ENCODE results near the gene PSTPIP1.

Gene PSTPIP1

GRCh38 chr15:76986743-76987142 lies 8.2 kb upstream of the PSTPIP1 start:
- no peak for TF ChIP-seq CTCF (IDR thresholded peaks at IDR 0.05; ENCODE audit: low read depth, low read length)
- no peak overlapping the region for H3K4me3 ChIP-seq (ENCODE audit: low read depth, low read length)

- TF ChIP-seq CTCF (IDR thresholded peaks at IDR 0.05; ENCODE audit: low read depth, low read length), result no peak
- no peak overlapping the region for H3K4me3 ChIP-seq (ENCODE audit: low read depth, low read length)
Measured at GRCh38 chr15:76987276-76987675, 7.7 kb upstream of the PSTPIP1 start.

- TF ChIP-seq CTCF (IDR thresholded peaks at IDR 0.05; ENCODE audit: low read depth, low read length), result no peak
- H3K4me3 ChIP-seq (ENCODE audit: low read depth, low read length), result no peak overlapping the region
Measured at GRCh38 chr15:76987896-76988860, 6.7 kb upstream of the PSTPIP1 start.

- H3K4me3 ChIP-seq (ENCODE audit: low read depth, low read length), result no peak overlapping the region
- TF ChIP-seq CTCF (IDR thresholded peaks at IDR 0.05; ENCODE audit: low read depth, low read length), result no peak
Measured at GRCh38 chr15:76988867-76989780, 5.8 kb upstream of the PSTPIP1 start.

- TF ChIP-seq CTCF (IDR thresholded peaks at IDR 0.05; ENCODE audit: low read depth, low read length), result no peak
- no peak overlapping the region for H3K4me3 ChIP-seq (ENCODE audit: low read depth, low read length)
Measured at GRCh38 chr15:76991048-76991447, 3.9 kb upstream of the PSTPIP1 start.

GRCh38 chr15:76991741-76992645 lies 2.9 kb upstream of the PSTPIP1 start:
- no peak for TF ChIP-seq CTCF (IDR thresholded peaks at IDR 0.05; ENCODE audit: low read depth, low read length)

More at GRCh38 chr15:76991741-76992645, 2.9 kb upstream of the PSTPIP1 start:
- no peak overlapping the region for H3K4me3 ChIP-seq (ENCODE audit: low read depth, low read length)
